Bone marrow (tissue), 2 donors: ENCODE data around the gene DCDC2B.
A peak's percentile ranks its signal among the peaks of the same experiment; 100 is the strongest.

Source experiments
- DNase-seq, 2 donors: peaks; one replicate each; lab custom pipeline; 2025; lab: John Stamatoyannopoulos, UW

The DCDC2B gene

DNA sequence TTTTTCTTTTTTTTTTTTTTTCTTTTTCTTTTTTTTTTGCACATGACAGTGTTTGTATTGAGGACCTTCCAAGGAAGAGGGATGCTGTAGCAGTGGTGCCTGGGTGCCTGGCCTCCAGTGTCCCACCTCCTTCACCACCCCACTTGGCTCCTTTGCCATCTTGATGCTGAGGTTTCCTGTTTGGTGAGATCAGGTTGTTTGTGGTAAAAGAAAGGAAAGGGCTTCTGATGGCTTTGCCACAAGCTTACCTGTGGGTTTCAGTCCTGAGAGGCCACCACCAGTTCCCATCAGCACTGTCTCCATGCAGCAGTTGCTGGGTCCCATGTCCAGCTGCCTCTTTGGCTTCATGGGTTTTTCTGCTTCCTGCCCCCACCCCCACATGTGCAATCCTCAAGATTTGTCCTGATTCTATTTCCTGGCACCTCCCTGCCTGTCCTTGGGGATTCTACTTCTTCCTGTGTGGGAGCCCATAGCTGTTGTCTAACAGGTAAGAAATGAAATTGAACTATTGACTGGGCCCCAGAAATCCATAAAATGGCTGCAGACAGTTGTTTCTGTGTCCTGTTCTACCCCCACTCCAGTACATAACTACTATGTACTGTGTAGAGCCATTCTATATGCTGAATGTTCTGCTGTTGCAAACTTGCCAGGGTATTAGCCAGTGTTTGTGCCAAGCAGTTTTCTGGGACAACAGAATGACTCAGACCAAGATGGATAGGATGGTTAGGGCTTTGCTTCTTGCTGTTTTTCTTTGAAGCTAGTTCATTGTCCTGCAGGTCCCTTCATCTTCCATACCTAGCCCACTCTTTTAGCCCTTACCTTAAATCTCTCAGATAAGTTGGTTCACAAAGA is 12.7 kb upstream of the DCDC2B start:
- DNase-seq, result no peak

DNA sequence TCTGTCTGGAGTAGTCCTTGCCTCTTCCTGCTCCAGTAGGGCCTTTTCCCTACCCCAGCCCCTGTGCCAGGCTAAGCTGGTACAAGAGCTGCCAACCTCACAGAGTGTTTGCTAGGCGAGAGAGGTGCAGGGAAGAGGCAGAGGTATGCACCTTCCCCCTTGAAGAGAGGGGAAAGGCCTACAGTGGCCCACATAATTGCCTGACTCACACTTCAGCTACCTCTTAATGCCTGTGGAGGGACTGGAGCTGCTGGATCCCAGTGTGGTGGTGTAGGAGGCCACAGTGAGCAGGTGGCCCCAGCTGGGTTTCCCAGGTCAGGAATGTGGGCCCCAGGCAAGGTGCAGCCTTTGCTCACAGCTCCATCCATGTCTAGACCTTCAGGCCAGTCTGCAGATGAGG is 11.8 kb upstream of the DCDC2B start:
- no peak for DNase-seq

DNA sequence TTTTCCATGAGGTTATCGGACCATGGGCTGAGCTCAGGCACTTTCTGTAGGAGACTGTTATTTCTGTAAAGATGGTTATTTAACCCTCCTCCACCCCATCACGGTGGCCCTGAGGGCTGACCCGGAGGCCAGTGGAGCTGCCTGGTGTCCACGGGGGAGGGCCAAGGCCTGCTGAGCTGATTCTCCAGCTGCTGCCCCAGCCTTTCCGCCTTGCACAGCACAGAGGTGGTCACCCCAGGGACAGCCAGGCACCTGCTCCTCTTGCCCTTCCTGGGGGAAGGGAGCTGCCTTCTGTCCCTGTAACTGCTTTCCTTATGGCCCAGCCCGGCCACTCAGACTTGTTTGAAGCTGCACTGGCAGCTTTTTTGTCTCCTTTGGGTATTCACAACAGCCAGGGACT is 11.1 kb upstream of the DCDC2B start:
- DNase-seq, result no peak

DNA sequence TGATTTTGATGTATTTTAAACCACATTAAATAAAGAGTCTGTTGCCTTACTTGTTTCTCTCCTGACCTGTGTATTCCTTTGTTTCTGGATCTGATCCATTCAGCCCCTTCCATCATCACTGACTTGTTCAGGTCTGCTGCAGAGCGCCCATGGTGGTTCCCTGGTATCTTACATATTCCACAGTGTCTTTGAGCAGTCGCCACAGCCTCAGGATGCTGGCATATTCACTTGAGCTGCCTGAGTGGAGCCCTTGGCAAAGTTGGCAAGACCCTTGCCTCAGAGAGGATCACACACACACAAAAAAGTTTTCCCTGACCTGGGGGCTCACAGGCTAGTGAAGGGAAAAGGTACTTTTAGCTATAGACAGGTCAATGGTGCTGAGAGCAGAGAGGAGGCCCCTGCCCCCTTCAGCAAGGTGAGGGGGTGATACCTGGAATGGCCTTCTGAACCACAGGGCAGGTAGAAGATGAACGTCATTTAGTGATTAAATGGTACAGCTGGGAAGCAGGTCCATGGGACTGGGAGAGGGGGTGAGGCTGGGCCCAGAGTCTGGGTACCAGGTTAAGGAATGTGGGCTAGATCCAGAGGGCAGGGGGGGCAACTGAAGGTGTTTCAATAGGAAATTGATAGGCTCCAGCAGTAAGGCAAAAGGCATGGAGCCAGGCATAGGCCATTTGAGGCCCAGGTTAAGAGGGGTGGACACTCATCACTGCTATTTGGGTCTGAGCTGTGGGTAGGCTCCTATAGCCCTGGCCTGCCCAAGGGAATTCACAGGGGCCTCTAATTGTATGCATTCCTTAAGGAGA is 10.4 kb upstream of the DCDC2B start:
- DNase-seq, result no peak

DNA sequence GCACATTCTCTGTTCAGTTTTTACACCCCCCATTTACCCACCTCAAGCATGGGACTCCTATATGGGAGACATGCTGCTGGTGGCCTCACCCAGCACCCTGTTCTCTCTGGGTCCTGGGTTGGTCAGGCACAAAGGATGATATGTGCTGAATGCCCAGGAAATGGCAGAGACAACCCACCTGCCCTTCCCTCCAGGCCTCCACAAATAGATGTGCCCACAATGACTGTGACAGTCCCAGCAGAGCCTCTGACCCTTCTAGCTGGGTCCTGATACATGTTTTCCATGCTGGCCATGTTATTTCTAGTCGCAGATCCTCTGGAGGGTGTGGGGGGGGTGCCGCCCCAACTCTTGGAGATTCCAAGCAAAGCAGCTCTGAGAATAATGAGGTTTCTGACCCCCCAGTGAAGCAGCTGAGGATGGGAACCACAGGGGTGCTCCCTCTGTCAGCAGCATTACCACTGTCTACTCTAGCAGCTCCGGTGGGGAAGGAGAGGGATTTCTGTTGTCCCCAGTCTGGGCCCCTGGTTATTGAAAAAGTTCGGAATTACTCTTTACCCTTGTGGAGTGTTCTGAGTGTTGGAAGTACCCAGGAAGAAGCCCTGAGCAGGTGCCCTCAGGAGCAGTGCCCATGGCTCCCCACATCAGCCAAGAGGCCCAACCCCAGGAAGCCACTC is 9.7 kb upstream of the DCDC2B start:
- no peak for DNase-seq

DNA sequence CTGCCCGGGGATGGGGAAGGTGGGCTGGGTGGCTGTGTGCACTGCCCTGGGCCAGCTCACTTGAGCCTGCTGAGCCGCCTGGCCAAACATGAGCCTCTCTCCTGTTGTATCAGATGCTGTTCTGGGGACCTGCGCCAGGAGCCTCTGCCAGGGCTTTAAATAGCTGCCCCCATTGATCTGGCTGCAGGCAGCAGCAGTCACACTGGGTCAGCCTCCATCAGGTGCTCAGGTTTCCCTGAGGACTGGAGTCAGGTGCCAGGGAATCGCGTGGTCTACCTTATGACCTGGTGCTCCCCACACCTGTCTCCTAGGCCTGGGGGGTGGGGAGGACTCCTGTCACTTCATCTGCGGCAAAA is 9.2 kb upstream of the DCDC2B start:
- no peak for DNase-seq

DNA sequence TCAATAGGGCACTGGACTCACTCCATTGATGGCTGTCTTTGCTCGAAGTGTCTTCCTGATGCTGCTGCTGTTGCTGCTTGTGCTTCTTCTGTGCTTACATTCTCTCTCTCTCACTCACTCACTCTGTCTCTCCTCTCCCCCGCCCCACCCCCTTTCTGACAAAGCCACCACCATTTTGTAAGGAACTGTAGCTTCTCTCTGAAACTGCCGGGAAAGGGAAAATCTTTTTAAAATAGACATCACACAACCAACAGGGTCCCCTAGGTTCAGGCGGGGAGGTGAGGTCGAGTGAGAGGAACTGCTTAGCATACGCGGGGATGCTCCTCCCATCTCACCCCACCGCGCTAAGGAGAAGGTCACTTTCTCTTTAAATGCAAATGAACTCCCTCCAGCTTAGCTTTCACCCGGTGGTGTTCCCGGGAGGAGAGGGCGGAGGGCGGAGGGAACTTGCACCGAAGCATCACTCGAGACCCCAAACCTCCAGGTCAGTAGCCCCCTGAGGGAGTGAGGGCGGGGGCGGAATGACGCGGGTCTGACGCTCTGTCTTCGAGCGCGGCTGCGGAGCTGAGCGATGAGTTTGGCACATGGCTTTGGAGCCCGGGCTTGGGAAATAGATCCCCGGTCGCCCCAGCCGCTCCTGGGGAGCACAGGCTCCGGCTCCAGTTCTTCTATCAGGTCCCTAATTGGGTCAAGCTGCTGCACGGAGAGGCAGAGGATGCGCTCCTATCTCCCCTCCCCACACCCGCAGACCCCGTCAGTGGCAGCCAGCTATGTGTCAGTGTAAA is 8.5 kb upstream of the DCDC2B start, which contains the start of gene CCDC28B:
Gene CCDC28B, plus strand, starts transcription at position 370 of the 785 bp plus-strand sequence. CDS start 1,341 bp downstream, outside the sequence.
- DNase-seq, result peak in 1 of 2 donors; percentile 22

DNA sequence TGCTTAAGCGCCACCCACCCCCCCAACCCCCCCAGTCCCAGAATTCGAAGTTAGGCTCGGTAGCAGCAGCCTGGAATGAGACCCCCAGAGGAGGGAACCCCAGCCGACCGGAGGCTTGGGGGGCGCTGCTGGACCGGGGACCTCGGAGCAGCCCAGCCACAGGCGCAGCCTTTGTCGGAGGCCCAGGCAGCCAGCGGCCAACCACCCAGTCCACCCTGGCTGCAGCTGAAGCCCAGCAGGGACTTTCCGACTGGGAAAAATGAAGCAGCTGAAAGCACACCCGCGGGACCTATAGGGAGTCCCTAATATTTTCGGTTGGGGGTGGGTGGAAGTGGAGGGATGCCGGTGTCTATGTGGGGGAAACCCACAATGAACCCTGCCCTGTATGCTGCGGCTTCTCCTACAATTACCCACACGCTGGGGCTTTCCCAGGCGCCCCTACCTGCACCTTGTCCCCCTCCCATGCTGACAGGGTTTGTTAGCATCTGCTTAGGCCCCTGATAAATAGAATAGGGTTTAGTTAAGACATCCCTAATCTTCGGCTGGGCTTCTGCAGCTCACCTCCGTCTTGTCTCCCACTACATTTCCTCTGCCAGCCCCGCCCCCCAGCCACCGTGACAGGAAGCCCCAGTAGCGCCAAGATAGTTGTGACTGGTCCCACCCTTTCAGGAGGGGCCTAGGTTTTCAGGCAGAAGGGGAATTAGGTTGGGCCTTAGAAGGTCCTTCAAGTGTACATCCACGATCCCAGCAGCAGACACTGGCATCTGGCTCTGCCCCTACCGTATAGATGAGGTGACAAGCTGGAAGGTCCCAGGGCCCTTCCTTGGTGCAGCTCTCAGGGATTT is 7.7 kb upstream of the DCDC2B start:
- DNase-seq, result peak in 1 of 2 donors; percentile 69

DNA sequence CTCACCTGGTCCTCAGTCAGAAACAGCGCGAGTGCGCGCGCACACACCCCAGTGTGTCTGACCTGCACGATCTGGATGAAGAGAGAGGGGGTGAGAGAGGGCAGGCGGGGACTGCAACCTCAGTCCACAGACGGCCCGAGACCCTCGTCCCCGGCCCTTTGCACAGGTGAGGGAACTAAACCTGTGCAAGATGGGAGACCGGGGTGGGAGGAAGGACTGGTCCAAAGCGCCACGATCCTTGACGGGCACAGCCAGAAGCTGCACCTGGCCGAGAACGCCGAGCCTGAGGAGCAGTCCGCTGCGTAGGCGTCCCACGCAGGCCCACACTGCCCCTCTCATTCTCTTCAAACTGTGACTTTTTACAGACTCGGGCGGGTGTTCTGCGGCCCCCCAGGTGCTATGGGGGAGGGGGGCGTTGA is 3.9 kb upstream of the DCDC2B start:
- no peak for DNase-seq

DNA sequence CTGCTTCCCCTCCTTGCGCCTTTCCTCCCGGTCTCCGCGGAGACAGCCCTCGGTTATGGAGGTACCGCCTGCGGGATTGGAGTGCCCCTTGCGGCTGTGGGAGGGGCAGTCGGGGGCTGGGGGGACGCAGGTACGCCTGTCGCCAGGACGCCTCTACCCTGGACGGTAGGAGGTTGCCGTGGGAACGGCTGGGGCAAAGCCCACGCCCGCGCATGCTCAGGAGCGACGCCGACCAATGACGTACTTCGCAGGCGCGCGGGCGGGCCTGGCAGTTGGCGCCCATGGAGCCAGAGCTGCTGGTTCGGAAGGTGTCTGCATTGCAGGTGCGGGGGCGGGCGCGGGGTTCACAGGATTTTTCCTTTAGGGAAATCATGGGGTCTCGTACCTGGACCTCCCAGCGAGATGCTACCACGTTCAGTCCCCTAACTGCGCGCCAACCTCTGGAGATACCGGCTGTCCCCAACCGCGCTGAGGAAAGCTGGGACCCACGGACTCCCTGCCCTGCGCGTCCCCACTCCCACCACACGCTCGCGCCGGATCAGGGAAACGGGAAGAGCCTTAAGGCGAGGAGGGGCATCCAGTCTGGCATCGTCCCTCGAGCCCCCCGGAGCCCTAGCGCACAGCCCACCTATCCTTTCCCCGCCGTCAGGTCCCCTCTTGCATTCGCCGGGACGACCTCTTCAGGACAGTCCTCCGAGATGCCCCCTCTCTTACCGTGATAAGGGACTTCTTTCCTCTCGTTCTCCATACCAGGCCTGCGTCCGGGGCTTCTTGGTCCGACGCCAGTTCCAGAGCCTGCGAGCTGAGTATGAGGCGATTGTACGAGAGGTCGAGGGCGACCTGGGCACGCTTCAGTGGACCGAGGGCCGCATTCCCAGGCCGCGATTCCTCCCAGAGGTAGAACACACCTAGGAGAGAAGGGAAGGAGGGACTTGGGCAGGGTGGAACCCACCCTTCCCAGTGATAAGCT is 3.2 kb upstream of the DCDC2B start, which contains the start of gene IQCC:
Gene IQCC, plus strand, starts transcription at position 271 of the 970 bp plus-strand sequence. Its CDS starts 11 bp downstream, at position 282.
- peak; percentile 33 to 41 for DNase-seq

DNA sequence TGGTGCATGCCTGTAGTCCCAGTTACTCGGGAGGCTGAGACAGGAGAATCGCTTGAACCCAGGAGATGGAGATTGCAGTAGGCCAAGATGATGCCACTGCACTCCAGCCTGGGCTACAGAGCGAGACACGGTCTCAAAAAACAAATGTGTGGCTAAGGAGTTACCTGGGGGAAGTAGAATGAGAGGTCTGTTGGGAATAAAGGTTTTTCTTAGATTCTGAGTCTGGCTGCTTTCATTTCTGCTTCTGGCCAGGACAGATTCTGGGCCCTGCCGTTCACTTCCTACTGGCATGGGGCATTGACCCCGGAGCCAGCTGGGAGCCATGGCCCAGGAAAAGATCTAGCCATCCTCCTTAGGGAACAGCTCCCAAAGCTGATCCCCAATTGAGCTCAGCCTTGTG is 420 bp upstream of the DCDC2B start:
- DNase-seq, result no peak

DNA sequence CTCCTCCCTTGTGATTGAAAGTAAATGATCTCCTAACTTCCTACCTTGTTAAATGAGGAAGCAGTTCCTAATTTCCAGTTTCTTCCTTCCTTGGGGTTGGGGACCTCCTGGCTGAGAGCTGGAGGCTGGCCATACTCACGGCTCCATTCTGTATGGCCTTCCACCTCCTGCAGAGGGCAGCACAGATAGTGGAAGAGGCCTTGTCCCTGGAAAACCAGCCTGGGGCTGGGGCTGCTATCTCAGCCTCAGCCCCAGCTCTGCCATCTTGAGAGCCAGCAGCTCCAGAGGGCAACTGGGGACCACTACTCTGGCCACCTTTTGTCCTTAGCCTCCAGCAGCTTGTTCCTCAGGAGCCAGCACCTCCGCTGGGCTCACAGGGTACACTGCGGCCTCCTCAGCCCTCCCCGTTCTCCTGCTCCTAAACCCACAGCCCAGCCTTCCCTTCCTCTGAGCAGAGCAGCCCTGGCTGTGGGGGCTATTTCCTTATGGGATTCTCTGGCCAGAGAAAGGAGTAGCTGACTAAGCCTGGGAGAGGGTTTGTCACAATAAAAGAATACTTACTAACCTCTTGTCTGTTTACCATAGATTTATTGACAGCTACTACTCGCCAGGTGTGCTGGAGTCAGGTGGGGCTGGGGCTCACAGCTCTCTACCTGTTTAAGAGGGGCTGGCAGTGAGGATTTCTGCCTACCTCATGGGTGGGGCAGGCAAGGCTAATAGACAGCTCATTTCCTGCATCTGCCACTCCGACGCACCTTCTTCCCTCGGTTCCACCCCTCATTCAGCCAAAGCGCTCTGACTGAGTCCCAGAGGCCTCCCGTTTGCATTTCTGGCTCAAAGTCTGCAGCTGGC is 7.0 kb downstream of the DCDC2B start:
- DNase-seq, result peak; percentile 14 to 41

DNA sequence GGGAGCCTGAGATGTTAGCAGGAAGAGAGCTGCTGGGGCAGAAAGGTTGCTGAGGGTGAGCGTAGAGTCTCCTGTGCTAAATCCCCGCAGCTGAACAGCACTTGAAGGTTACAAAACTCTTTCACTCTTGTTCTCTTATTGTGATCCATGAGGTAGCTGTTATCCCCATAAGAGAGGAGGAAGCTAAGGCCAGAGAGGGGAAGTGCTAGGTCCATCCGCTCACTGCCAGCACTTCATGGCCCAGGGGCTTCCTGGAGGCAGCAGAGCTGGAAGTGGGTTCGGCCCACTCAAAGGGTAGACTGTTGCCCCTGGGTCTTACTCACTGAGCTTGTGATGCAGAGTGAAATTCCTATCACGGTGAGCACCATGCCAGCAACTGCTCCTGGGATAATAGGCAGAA is 7.7 kb downstream of the DCDC2B start:
- DNase-seq, result no peak

DNA sequence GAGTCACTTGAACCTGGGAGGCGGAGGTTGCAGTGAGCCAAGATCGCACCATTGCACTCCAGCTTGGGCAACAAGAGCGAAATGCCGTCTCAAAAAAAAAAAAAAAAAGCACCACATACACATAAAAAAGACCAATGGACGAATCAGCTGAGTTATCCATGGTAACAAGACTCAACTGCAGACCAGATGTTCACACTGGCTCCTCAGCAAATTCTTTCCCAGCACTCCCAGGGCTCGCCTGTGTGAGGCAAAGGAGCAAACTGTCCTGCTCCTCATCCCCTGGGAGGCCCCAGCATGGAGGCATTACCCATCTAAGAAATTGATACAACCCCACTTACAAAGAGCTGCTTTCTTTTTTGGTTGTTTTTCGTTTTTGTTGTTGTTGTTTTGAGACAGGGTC is 10.1 kb downstream of the DCDC2B start:
- DNase-seq, result no peak

DNA sequence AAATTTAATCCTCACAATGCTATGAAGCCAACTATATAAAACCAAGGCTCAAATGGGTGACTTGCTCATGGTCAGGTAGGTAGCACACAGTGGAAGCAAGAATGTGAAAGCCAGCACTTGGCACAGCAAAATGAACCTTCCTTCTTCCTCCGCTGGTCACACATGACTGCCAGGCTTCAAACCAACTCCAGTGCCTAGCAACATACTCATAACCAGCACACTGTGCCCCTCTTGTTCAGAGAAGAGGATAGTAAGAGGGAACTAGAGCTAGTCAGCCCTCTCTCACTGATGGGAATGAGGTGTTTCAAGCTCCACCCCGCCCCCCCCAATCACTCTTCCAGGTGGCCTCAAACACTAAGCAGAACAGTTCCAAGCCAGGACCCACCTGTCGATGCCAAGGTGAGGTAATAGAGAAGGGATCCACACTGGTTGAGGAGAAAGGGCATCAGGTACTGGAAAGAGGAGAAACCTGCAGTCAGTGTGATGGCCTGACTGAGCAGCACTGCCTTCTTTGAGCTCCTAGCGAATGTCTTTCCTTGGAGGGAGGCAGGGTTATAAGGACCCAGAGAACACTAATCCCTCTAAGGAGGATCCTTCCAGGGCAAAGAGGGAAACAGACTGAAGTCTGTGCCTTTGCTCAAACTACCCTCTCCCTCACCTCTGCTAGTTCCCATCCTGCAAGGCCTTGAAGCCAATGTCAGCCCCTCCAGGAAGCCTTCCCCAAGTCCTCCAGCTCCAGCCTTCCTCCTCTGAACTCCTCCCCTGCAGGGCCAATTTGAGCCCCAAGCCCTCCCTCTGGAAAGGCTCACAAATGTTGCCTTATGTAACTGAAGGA is 12.1 kb downstream of the DCDC2B start:
- no peak for DNase-seq

DNA sequence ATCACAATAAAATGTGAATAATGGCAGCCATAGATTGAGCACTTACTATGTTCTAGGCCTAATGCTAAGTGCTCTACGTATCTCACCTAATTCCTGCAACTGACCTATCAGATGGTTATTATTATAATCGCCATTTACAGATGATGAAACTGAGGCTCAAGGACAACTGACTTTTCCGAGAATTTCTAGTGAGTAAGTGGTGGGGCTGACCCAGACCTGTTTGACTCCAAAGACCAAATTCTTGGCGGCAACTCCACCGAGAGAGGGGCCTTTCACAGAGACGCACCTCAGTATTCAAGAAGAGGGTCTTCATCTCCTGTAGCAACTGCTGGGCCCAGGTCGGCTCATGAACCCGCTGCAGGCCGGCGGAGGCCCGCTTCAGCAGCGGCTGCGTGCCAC is 12.7 kb downstream of the DCDC2B start:
- no peak for DNase-seq

DNA sequence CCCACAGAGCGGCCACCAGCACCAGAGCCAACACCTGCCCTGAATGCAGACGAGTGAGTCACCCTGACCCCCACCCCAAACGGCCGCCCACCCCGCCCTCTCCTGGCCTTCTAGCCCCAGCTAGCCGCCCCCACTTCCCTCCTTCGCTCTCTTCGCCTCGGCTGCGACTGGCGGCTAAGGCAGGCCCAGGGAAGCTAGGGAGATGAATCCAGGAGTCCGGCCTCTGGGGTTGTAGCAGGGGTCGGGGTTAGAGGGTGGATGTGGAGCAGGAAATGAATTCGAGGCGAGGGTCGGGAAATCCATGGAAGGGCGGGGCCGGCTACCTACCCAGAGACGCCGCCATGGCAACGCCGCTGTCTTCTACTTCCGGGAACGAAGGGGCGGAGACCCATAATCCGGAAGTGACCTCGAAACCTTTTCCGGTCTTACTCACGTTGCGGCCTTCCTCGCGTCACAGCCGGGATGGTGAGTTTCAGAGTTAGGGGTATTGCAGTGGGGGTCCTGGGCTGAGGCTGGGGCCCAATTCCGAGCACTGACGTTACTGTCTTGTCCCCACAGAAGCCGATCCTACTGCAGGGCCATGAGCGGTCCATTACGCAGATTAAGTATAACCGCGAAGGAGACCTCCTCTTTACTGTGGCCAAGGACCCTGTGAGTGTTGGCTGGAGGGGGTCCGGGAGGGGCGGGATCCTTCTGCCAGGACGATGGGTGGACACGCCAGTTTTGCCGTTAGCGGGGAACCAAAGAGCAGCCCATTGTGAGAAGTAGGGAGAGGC is 13.3 kb downstream of the DCDC2B start, which contains the start of the genes EIF3I and TMEM234:
Gene EIF3I, plus strand, starts transcription at position 428 of the 776 bp plus-strand sequence. Its CDS starts 35 bp downstream, at position 463.
Gene TMEM234, minus strand, starts transcription at position 374 of the 776 bp plus-strand sequence. Its CDS starts 31 bp downstream, at position 343.
- peak; percentile 81 for DNase-seq
